Common myeloid progenitor, CD34-positive (primary cell): ENCODE data around the gene BCAS1.

Source experiments
- CTCF ChIA-PET: fragments of 350-600 bp; sonication (Branson Sonifier 250); formaldehyde crosslinking; loops from one replicate; lab custom pipeline; 2021; ENCODE audit warnings: antibody characterized with exemption; lab: Charles Lee
- POLR2A ChIA-PET: fragments of 350-600 bp; sonication (Branson Sonifier 250); formaldehyde crosslinking; loops from one replicate; lab custom pipeline; 2021; ENCODE audit warnings: antibody characterized with exemption; lab: Charles Lee
- DNase-seq, 3 donors: peaks; one replicate each; pipeline versions ENCODE4 v3.0.0 to v3.0.0-alpha.2; 2013
- H3K27ac ChIP-seq, 2 experiments: 1 replicate in 1 of 2; 2 replicates in 1 of 2; pipeline ENCODE4 v1.7.0; 2013; ENCODE audit warnings: inconsistent platforms in 2 of 2, low read length in 2 of 2, mild to moderate bottlenecking in 2 of 2, low read depth in 1 of 2, moderate library complexity in 1 of 2; ENCODE audit not compliant: severe bottlenecking in 2 of 2, insufficient read depth in 1 of 2, poor library complexity in 1 of 2
- H3K27me3 ChIP-seq, 5 experiments: replicated peaks in 2 of 5; 1 replicate in 3 of 5; 2 replicates in 2 of 5; pipeline versions ENCODE4 v1.6.1 to v1.7.0; 2013; ENCODE audit warnings: low read length in 4 of 5, mild to moderate bottlenecking in 2 of 5, moderate library complexity in 2 of 5, inconsistent platforms in 1 of 5; ENCODE audit not compliant: insufficient read depth in 5 of 5, control insufficient read depth in 4 of 5
- H3K36me3 ChIP-seq, 4 experiments: 1 replicate in 2 of 4; 2 replicates in 2 of 4; pipeline versions ENCODE4 v1.6.1 to v1.7.0; 2013; ENCODE audit warnings: low read length in 3 of 4, control low read depth in 1 of 4, mild to moderate bottlenecking in 1 of 4; ENCODE audit not compliant: control insufficient read depth in 4 of 4, insufficient read depth in 4 of 4
- H3K4me1 ChIP-seq, 4 experiments: 1 replicate in 3 of 4; 2 replicates in 1 of 4; pipeline versions ENCODE4 v1.6.1 to v1.7.1; 2013; ENCODE audit warnings: low read length in 3 of 4, mild to moderate bottlenecking in 3 of 4, control low read depth in 1 of 4, inconsistent platforms in 1 of 4, moderate library complexity in 1 of 4; ENCODE audit not compliant: control insufficient read depth in 4 of 4, insufficient read depth in 4 of 4; ENCODE audit errors: control extremely low read depth in 1 of 4
- H3K4me3 ChIP-seq, 7 experiments: 1 replicate in 4 of 7; 2 replicates in 3 of 7; pipeline versions ENCODE4 v1.5.1 to v1.7.0; 2013; ENCODE audit warnings: mild to moderate bottlenecking in 7 of 7, low read length in 6 of 7, moderate library complexity in 6 of 7, inconsistent platforms in 2 of 7, low read depth in 2 of 7, control low read depth in 1 of 7; ENCODE audit not compliant: insufficient read depth in 4 of 7, control insufficient read depth in 1 of 7; ENCODE audit errors: extremely low read depth in 1 of 7
- H3K9me3 ChIP-seq, 5 experiments: 1 replicate in 4 of 5; 2 replicates in 1 of 5; pipeline versions ENCODE4 v1.6.1 to v1.7.1; 2013; ENCODE audit warnings: low read length in 4 of 5, mild to moderate bottlenecking in 2 of 5, inconsistent platforms in 1 of 5, low read depth in 1 of 5, moderate library complexity in 1 of 5; ENCODE audit not compliant: control insufficient read depth in 4 of 5, insufficient read depth in 2 of 5; ENCODE audit errors: control extremely low read depth in 1 of 5
- WGBS: methylation state at CpG from one replicate; pipeline ENCODE4 v1.1.5; 2013; ENCODE audit not compliant: insufficient coverage; 5-methylcytosine and 5-hydroxymethylcytosine counted together

The BCAS1 gene

GRCh38 chr20:53918020-53918311 is 152.4 kb downstream of the BCAS1 start:
- POLR2A ChIA-PET, result interaction anchor here (0.6 to 1.3 kb wide), 2 partner anchors 10 to 52 kb away, joined by 3 to 4 read pairs; no protein-coding TSS in a partner anchor
- peak overlapping the region in 1 of 2 experiments; percentile 91 for H3K27ac ChIP-seq

GRCh38 chr20:53917145-53918019 is 153.0 kb downstream of the BCAS1 start:
- 37% methylated on average over 10 of the region's 10 CpGs for WGBS
- ChIA-PET CTCF (interaction anchor here (0.6 to 6.3 kb wide), 13 partner anchors 15 to 341 kb away, joined by 3 to 166 read pairs (median 4); no protein-coding TSS in a partner anchor), POLR2A (interaction anchor here (0.6 to 1.3 kb wide), 2 partner anchors 11 to 52 kb away, joined by 3 to 4 read pairs; no protein-coding TSS in a partner anchor)
- peak in 2 of 3 donors; percentile 40 to 49 for DNase-seq
- no peaks in the 10 kb centered on the region for H3K9me3 ChIP-seq
- H3K27me3 ChIP-seq, result no peaks in the 10 kb centered on the region
- peak overlapping the region; percentile 1 to 91 for H3K27ac ChIP-seq
- peak overlapping the region in 1 of 7 experiments; percentile 16 for H3K4me3 ChIP-seq
- H3K36me3 ChIP-seq, result no peaks in the 10 kb centered on the region
- peaks cover 16 to 48% (median 30%) of the 10 kb centered on the region in 4 experiments for H3K4me1 ChIP-seq

More at GRCh38 chr20:53918020-53918311, 152.4 kb downstream of the BCAS1 start:
- Histone ChIP-seq H3K4me3 (no peak overlapping the region), H3K27me3 (no peaks in the 10 kb centered on the region), H3K9me3 (no peaks in the 10 kb centered on the region), H3K36me3 (no peaks in the 10 kb centered on the region), H3K4me1 (peaks cover 19 to 52% (median 33%) of the 10 kb centered on the region in 4 experiments)
- CTCF ChIA-PET, result interaction anchor here (0.6 to 6.3 kb wide), 4 partner anchors 15 to 339 kb away, joined by 4 to 166 read pairs (median 14); no protein-coding TSS in a partner anchor
- DNase-seq, result no peak

- DNase-seq, result no peak
- POLR2A ChIA-PET, result interaction anchor here (0.6 to 1.3 kb wide), 8 partner anchors 19 to 368 kb away, joined by 3 to 5 read pairs (median 3); no protein-coding TSS in a partner anchor
- 50% methylated on average over 2 of the region's 2 CpGs for WGBS
- peak overlapping the region in 6 of 7 experiments; percentile 73 to 98 (median 84) for H3K4me3 ChIP-seq
- CTCF ChIA-PET, result interaction anchor here (0.8 to 6.3 kb wide), 30 partner anchors 13 to 340 kb away, joined by 3 to 166 read pairs (median 5); no protein-coding TSS in a partner anchor
- H3K27me3 ChIP-seq, result no peaks in the 10 kb centered on the region
- peaks cover 16 to 40% (median 30%) of the 10 kb centered on the region in 4 experiments for H3K4me1 ChIP-seq
- H3K36me3 ChIP-seq, result no peaks in the 10 kb centered on the region
- peak overlapping the region; percentile 59 to 91 for H3K27ac ChIP-seq
- no peaks in the 10 kb centered on the region for H3K9me3 ChIP-seq
Observed at GRCh38 chr20:53916173-53916512, 154.3 kb downstream of the BCAS1 start.

- WGBS, result 0% methylated on average over 7 of the region's 24 CpGs
- Histone ChIP-seq H3K27ac (peak overlapping the region; percentile 72 to 91), H3K9me3 (no peaks in the 10 kb centered on the region), H3K27me3 (no peaks in the 10 kb centered on the region), H3K4me3 (peak overlapping the region; percentile 73 to 98 (median 84)), H3K4me1 (peaks cover 16 to 40% (median 30%) of the 10 kb centered on the region in 4 experiments), H3K36me3 (no peaks in the 10 kb centered on the region)
- POLR2A ChIA-PET, result interaction anchor here (0.6 to 1.3 kb wide), 8 partner anchors 19 to 367 kb away, joined by 3 to 5 read pairs (median 3); no protein-coding TSS in a partner anchor
- peak; percentile 95 to 98 (median 98) for DNase-seq
- CTCF ChIA-PET, result interaction anchor here (0.7 to 6.3 kb wide), 35 partner anchors 9 to 340 kb away, joined by 3 to 166 read pairs (median 4); no protein-coding TSS in a partner anchor
Observed at GRCh38 chr20:53915446-53916172, 154.8 kb downstream of the BCAS1 start.

DNA sequence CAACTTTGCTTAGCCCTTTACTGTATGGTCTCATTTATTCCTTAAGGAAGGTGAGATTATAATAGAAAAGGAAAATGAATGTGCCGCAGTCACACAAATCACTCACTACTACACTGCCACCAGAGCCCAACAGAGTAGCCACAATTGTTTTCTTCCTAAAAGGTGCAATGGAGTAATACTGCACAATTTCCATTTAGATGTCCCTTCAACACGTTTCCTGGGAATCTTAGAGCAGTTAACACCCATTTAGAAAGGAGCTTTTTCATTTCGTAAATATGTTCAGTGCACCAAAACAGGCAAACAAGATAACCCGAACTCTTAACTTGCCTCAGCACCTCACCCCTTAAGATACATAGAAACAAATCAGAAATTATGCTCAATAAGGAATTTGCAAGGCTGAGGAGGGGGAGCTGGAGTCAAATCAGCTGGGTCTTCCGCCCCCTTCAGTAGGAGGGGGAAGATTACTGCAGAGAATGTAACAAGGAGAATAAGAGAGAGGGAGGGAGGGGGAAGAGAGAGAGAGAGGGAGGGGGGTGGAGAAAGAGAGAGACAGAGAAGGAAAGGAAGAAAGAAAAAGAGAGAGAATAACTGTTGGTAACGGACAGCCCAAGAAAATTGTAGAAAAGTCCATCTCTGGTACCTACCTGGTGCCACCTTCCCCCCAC is 155.5 kb downstream of the BCAS1 start:
- WGBS, result 20% methylated on average over 2 of the region's 6 CpGs
- ChIA-PET CTCF (interaction anchor here (0.6 to 6.3 kb wide), 27 partner anchors 8 to 339 kb away, joined by 3 to 166 read pairs (median 4); no protein-coding TSS in a partner anchor), POLR2A (interaction anchor here (0.6 kb wide), 1 partner anchor 90 kb away, joined by 3 read pairs; no protein-coding TSS in a partner anchor)
- H3K4me3 ChIP-seq, result peak overlapping the region; percentile 73 to 98 (median 84)
- H3K27ac ChIP-seq, result peak overlapping the region; percentile 72 to 91
- peaks cover 16 to 42% (median 30%) of the 10 kb centered on the region in 4 experiments for H3K4me1 ChIP-seq
- H3K36me3 ChIP-seq, result no peaks in the 10 kb centered on the region
- peak in 2 of 3 donors; percentile 33 to 48 for DNase-seq
- H3K9me3 ChIP-seq, result no peaks in the 10 kb centered on the region
- H3K27me3 ChIP-seq, result no peaks in the 10 kb centered on the region

DNA sequence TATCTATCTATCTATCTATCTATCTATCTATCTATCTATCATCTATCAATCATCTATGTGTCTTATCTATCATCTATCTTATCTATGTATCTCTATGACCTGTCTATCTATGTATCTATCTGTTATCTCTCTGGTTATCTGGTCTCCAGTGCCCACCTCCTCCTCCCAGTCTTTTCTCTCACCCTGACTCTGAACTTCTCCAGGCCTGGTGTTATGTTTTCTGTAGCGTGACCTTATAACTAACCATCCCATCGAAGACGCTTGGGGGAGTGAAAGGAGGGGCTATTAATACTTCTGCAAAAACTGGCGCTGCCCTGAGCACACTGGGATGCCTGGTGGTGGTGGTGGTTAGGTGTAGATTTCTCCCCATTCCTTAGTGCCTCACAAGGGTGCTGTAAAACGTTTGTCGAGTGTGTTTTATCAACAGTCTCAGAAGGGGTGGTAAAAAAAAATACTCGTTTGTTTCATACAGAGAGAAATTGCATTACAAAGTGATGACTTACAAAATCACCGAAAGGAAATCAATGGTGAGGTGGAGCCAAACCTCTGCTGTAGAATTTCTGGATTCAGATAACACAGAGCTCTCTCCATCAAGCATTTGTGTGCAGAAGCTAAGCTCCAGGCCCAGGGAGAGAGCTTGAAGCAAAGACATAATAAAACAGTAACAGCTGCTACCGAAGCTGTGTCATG is 156.2 kb downstream of the BCAS1 start:
- WGBS, result 24% methylated on average over 4 of the region's 9 CpGs
- CTCF ChIA-PET, result interaction anchor here (0.6 to 6.3 kb wide), 19 partner anchors 11 to 338 kb away, joined by 3 to 166 read pairs (median 6); no protein-coding TSS in a partner anchor
- Histone ChIP-seq H3K36me3 (no peaks in the 10 kb centered on the region), H3K27ac (no peak overlapping the region), H3K9me3 (no peaks in the 10 kb centered on the region), H3K4me1 (peaks cover 16 to 45% (median 30%) of the 10 kb centered on the region in 4 experiments), H3K4me3 (peak overlapping the region in 3 of 7 experiments; percentile 82 to 98 (median 84)), H3K27me3 (no peaks in the 10 kb centered on the region)
- POLR2A ChIA-PET, result no interaction called here
- DNase-seq, result peak; percentile 46 to 75 (median 71)
